Adrenal gland (tissue), 12 donors: Measurements from ENCODE around the gene SERPING1. TPM values are rescaled to one million over a fixed set of nuclear protein-coding genes. Genes with fewer than 3 reads are reported as not detected.

ENCODE experiments used
- DNase-seq, 7 donors: peaks; one replicate each; pipeline ENCODE4 v3.0.0-alpha.2; 2019 to 2020
- H3K27ac ChIP-seq, 5 donors: fragments of 200-600 bp; sonication (generic) in 4 of 5; 1 replicate in 3 of 5; 2 replicates in 2 of 5; pipeline versions ENCODE4 v1.5.1 to v1.8.0; 2016 to 2020; ENCODE audit warnings: mild to moderate bottlenecking in 1 of 5
- H3K27me3 ChIP-seq: fragments of 200-600 bp; 2 replicates; pipeline ENCODE4 v1.8.0; 2021
- H3K36me3 ChIP-seq, 2 donors: fragments of 200-600 bp; replicated peaks in 1 of 2; 1 replicate in 1 of 2; 2 replicates in 1 of 2; pipeline versions ENCODE4 v1.5.1 to v1.8.0; 2018 to 2022
- H3K4me1 ChIP-seq, 2 donors: fragments of 200-600 bp; replicated peaks in 1 of 2; 1 replicate in 1 of 2; 2 replicates in 1 of 2; pipeline versions ENCODE4 v1.5.1 to v1.8.0; 2018 to 2021
- H3K4me3 ChIP-seq, 4 donors: fragments of 200-600 bp; sonication (generic) in 3 of 4; one replicate each; pipeline ENCODE4 v1.5.1; 2016 to 2018
- H3K9me3 ChIP-seq, 3 donors: fragments of 200-600 bp; sonication (generic) in 1 of 3; replicated peaks in 1 of 3; 1 replicate in 2 of 3; 2 replicates in 1 of 3; pipeline versions ENCODE4 v1.5.1 to v1.8.0; 2016 to 2021
- POLR2A ChIP-seq, 2 donors: fragments of 450-650 bp; IDR thresholded peaks; one replicate each; pipeline ENCODE4 v1.6.1; 2017; ENCODE audit warnings: antibody characterized with exemption in 2 of 2, mild to moderate bottlenecking in 2 of 2, moderate library complexity in 1 of 2
- WGBS, 4 donors: extraction: QIAGEN DNeasy Blood & Tissue Kit in 2 of 4; methylation state at CpG; one replicate each; pipeline versions ENCODE4 v1.1.5 to v1.1.7; 2013 to 2017; 5-methylcytosine and 5-hydroxymethylcytosine counted together
- intact Hi-C, 2 donors: fragments of 100-400 bp; cut with DNase I; formaldehyde crosslinking; loops; one replicate each; pipeline versions ENCODE4 v1.14.1 to v1.15.0; 2022 to 2023
- microRNA counts, 2 donors: library from miRNA; unstranded; fragments of <30 nt; microRNA quantifications; one replicate each; lab custom pipeline; 2016
- microRNA-seq, 3 donors: library from miRNA; unstranded; fragments of <30 nt; microRNA quantifications; one replicate each; pipeline ENCODE4, GENCODE V29; 2017 to 2020
- polyA plus RNA-seq, 3 donors: library from polyadenylated mRNA; stranded (reverse); fragments of 200-250 nt in 2 of 3; fragments of 350-450 nt in 1 of 3; fragmentation: Illumina TruSeq in 1 of 3; extraction: RNeasy Lipid Tissue Mini Kit (QIAGEN cat#74804) in 1 of 3; gene quantifications; one replicate each; pipeline ENCODE4 v1.2.3, GENCODE V29; 2013 to 2014
- small RNA-seq, 2 donors: library from RNA; depleted of rRNA; stranded (forward); fragments of <200 nt; gene quantifications; one replicate each; pipeline ENCODE3, GENCODE V24; 2016
- total RNA-seq, 9 donors: library from RNA; depleted of rRNA in 4 of 9; stranded (reverse); fragments of >200 nt in 4 of 9; fragments of 120-200 nt in 1 of 9; fragmentation: NEBNext Ultra II Directional in 1 of 9; extraction: Animal tissue kit (Norgen Biotek cat#: 25700) in 1 of 9; gene quantifications; one replicate each; pipeline versions ENCODE4 v1.1.0 to v1.2.4, GENCODE V29; 2013 to 2023
- TF ChIP-seq, protein P1 (sequence below), 6 experiments: fragments of 450-650 bp in 4 of 6; fragments of 200-600 bp in 2 of 6; sonication (generic) in 1 of 6; IDR thresholded peaks; 1 replicate in 5 of 6; 2 replicates in 1 of 6; pipeline versions ENCODE4 v1.5.1 to v1.8.0; 2016 to 2021; ENCODE audit warnings: antibody characterized with exemption in 6 of 6, mild to moderate bottlenecking in 2 of 6, moderate library complexity in 1 of 6
- donor health status: healthy with polysubstance abuse.
- donor health status: Bipolar disorder and iron deficiency.
- donor health status: DM: yes; HTN: yes; CAD: no.
- donor health status: DM: no; HTN: no; CAD: no.
- donor health status: DM: no; HTN: no; CAD: no.
- donor health status: DM: yes; HTN: yes; CAD: no.

SERPING1 gene
- total and polyA plus RNA-seq, 12 donors, result 7.0 to 423 (median 163) TPM

DNA sequence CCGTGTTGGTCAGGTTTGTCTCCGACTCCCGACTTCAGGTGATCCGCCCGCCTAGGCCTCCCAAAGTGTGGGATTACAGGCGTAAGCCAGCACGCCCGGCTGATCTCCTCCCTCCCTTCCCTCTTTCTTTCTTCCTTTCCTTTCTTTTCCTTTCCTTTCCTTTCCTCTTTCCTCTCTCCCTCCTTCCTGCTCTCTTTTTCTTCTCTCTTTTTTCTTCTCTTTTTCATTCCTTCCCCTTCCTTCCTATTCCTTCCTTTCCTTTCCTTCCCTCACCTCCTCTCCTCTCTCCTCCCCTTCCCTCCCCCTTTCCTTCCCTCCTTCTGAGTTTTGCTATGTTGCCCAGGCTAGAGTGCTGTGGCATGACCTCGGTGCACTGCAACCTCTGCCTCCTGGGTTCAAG is 66.5 kb downstream of the SERPING1 start:
- 77 to 92% (median 81%) methylated on average over 9 of the region's 9 CpGs for WGBS, 4 donors
- H3K27me3 ChIP-seq, result no peaks in the 10 kb centered on the region
- H3K36me3 ChIP-seq, result peaks cover 0 to 34% of the 10 kb centered on the region in 2 donors
- intact Hi-C loops, result no loop called here
- H3K9me3 ChIP-seq, result no peaks in the 10 kb centered on the region
- DNase-seq, result no peak
- no peak for TF ChIP-seq POLR2A (IDR thresholded peaks at IDR 0.05)
- TF ChIP-seq, protein P1, sequence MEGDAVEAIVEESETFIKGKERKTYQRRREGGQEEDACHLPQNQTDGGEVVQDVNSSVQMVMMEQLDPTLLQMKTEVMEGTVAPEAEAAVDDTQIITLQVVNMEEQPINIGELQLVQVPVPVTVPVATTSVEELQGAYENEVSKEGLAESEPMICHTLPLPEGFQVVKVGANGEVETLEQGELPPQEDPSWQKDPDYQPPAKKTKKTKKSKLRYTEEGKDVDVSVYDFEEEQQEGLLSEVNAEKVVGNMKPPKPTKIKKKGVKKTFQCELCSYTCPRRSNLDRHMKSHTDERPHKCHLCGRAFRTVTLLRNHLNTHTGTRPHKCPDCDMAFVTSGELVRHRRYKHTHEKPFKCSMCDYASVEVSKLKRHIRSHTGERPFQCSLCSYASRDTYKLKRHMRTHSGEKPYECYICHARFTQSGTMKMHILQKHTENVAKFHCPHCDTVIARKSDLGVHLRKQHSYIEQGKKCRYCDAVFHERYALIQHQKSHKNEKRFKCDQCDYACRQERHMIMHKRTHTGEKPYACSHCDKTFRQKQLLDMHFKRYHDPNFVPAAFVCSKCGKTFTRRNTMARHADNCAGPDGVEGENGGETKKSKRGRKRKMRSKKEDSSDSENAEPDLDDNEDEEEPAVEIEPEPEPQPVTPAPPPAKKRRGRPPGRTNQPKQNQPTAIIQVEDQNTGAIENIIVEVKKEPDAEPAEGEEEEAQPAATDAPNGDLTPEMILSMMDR (IDR thresholded peaks at IDR 0.05), result no peak
- no peak overlapping the region for H3K27ac ChIP-seq
- no peak overlapping the region for H3K4me3 ChIP-seq
- peaks cover 2 to 12% of the 10 kb centered on the region in 2 donors for H3K4me1 ChIP-seq

MicroRNAs encoded within 50 kb of the gene (microRNA counts, 767-probe panel; counts per million panel counts)
- 6,020 to 6,994 counts per million in 2 donors for microRNA hsa-miR-130a-3p (lab: Ali Mortazavi, UCI)

Small RNA genes within 50 kb of the gene (microRNA-seq; reads per million reads assigned to microRNA genes)
- gene MIR130A, result 3,263 to 10,879 (median 8,900) reads per million in 3 donors

Small RNA genes within 50 kb of the gene (small RNA-seq; reads per million reads assigned to genes)
- gene MIR130A, result 293 to 471 reads per million in 2 donors

Other genes starting within 250 kb of the SERPING1 start
- not detected for gene PRG3, start 216.5 kb upstream of the SERPING1 start, total RNA-seq
- not detected for gene PRG3, start 216.5 kb upstream of the SERPING1 start, polyA plus RNA-seq
- under 1 TPM in 2 of 9 donors, not detected in 7; 0.27 to 0.28 TPM for gene PRG2, start 207.0 kb upstream of the SERPING1 start, total RNA-seq
- gene PRG2, start 207.0 kb upstream of the SERPING1 start, polyA plus RNA-seq, result under 1 TPM in 2 of 3 donors, not detected in 1; 0.24 to 0.97 TPM
- gene SLC43A3, start 170.6 kb upstream of the SERPING1 start, total RNA-seq, result 10 to 100 TPM; 14.0 to 72.7 (median 31.4) TPM
- 10 to 100 TPM; 20.7 to 36.1 (median 23.2) TPM for gene SLC43A3, start 170.6 kb upstream of the SERPING1 start, polyA plus RNA-seq
- gene RTN4RL2, start 137.2 kb upstream of the SERPING1 start, total RNA-seq, result 1 to 10 TPM in 3 of 9 donors, under 1 TPM in 4, not detected in 2; 0.24 to 2.1 (median 0.71) TPM
- gene RTN4RL2, start 137.2 kb upstream of the SERPING1 start, polyA plus RNA-seq, result 1 to 10 TPM in 1 of 3 donors, under 1 TPM in 1, not detected in 1; 0.56 to 1.0 TPM
- gene SLC43A1, start 82.0 kb upstream of the SERPING1 start, total RNA-seq, result 10 to 100 TPM in 7 of 9 donors, 1 to 10 TPM in 2; 4.2 to 32.3 (median 25.1) TPM
- 10 to 100 TPM in 2 of 3 donors, 1 to 10 TPM in 1; 3.8 to 24.8 (median 14.8) TPM for gene SLC43A1, start 82.0 kb upstream of the SERPING1 start, polyA plus RNA-seq
- gene TIMM10, start 66.9 kb upstream of the SERPING1 start, total RNA-seq, result 10 to 100 TPM; 35.6 to 89.0 (median 54.0) TPM
- 10 to 100 TPM; 23.9 to 72.5 (median 48.8) TPM for gene TIMM10, start 66.9 kb upstream of the SERPING1 start, polyA plus RNA-seq
- gene SMTNL1, start 60.1 kb upstream of the SERPING1 start, total RNA-seq, result under 1 TPM in 1 of 9 donors, not detected in 8; 0.30 TPM
- gene SMTNL1, start 60.1 kb upstream of the SERPING1 start, polyA plus RNA-seq, result not detected
- gene UBE2L6, start 30.0 kb upstream of the SERPING1 start, total RNA-seq, result 100 to 1,000 TPM in 2 of 9 donors, 10 to 100 TPM in 7; 34.4 to 108 (median 82.8) TPM
- 10 to 100 TPM; 38.0 to 89.4 (median 38.2) TPM for gene UBE2L6, start 30.0 kb upstream of the SERPING1 start, polyA plus RNA-seq
- 1 to 10 TPM in 6 of 9 donors, under 1 TPM in 3; 0.18 to 4.4 (median 1.7) TPM for gene YPEL4, start 52.2 kb downstream of the SERPING1 start, total RNA-seq
- gene YPEL4, start 52.2 kb downstream of the SERPING1 start, polyA plus RNA-seq, result 10 to 100 TPM in 1 of 3 donors, 1 to 10 TPM in 2; 1.6 to 15.7 (median 5.2) TPM
- gene CLP1, start 60.1 kb downstream of the SERPING1 start, total RNA-seq, result 10 to 100 TPM in 8 of 9 donors, 1 to 10 TPM in 1; 6.8 to 21.1 (median 12.2) TPM
- 10 to 100 TPM in 1 of 3 donors, 1 to 10 TPM in 2; 5.5 to 10.3 (median 6.5) TPM for gene CLP1, start 60.1 kb downstream of the SERPING1 start, polyA plus RNA-seq
- gene ZDHHC5, start 70.4 kb downstream of the SERPING1 start, total RNA-seq, result 100 to 1,000 TPM in 1 of 9 donors, 10 to 100 TPM in 8; 22.6 to 111 (median 46.5) TPM
- gene ZDHHC5, start 70.4 kb downstream of the SERPING1 start, polyA plus RNA-seq, result 10 to 100 TPM; 28.2 to 69.4 (median 34.9) TPM
- gene MED19, start 114.5 kb downstream of the SERPING1 start, total RNA-seq, result 10 to 100 TPM; 16.6 to 33.3 (median 22.6) TPM
- gene MED19, start 114.5 kb downstream of the SERPING1 start, polyA plus RNA-seq, result 10 to 100 TPM; 13.7 to 35.7 (median 13.7) TPM
- gene TMX2, start 114.9 kb downstream of the SERPING1 start, total RNA-seq, result 100 to 1,000 TPM in 2 of 9 donors, 10 to 100 TPM in 7; 63.0 to 180 (median 93.0) TPM
- 100 to 1,000 TPM in 1 of 3 donors, 10 to 100 TPM in 2; 47.0 to 210 (median 57.4) TPM for gene TMX2, start 114.9 kb downstream of the SERPING1 start, polyA plus RNA-seq
- gene SELENOH, start 143.8 kb downstream of the SERPING1 start, total RNA-seq, result 100 to 1,000 TPM; 145 to 327 (median 239) TPM
- 100 to 1,000 TPM in 2 of 3 donors, 10 to 100 TPM in 1; 33.8 to 150 (median 131) TPM for gene SELENOH, start 143.8 kb downstream of the SERPING1 start, polyA plus RNA-seq
- gene BTBD18, start 154.1 kb downstream of the SERPING1 start, total RNA-seq, result not detected
- not detected for gene BTBD18, start 154.1 kb downstream of the SERPING1 start, polyA plus RNA-seq
- gene CTNND1, start 164.1 kb downstream of the SERPING1 start, total RNA-seq, result 100 to 1,000 TPM in 8 of 9 donors, 10 to 100 TPM in 1; 90.8 to 152 (median 109) TPM
- 10 to 100 TPM; 26.3 to 80.2 (median 31.2) TPM for gene CTNND1, start 164.1 kb downstream of the SERPING1 start, polyA plus RNA-seq